Astrocyte of the cerebellum (primary cell): ENCODE data around the gene CD36.
"Not testable (repeated sequence)": the region's sequence is repeated elsewhere in the genome, so short reads cannot be mapped to it uniquely, and the experiment has no call there.

Source experiments
- DNase-seq: peaks from one replicate; pipeline ENCODE4 v3.0.0-alpha.2; 2011; ENCODE audit warnings: low read depth
- H3K4me3 ChIP-seq: 2 replicates; pipeline ENCODE4 v1.5.1; 2011; ENCODE audit warnings: mild to moderate bottlenecking, low read depth, low read length, moderate library complexity
- CTCF ChIP-seq: IDR thresholded peaks from 2 replicates; pipeline ENCODE4 v1.5.1; 2012; ENCODE audit warnings: low read length, low read depth, moderate library complexity, mild to moderate bottlenecking; ENCODE audit errors: missing control alignments
- in situ Hi-C: cut with HindIII; loops from 2 replicates; pipeline ENCODE4 v1.10.0; 2017; ENCODE audit warnings: low sequenced_read_pairs

CD36 gene

GRCh38 chr7:80662252-80662651 is 23.8 kb downstream of the CD36 start:
- in situ Hi-C loops, result no loop called here
- no peak overlapping the region for H3K4me3 ChIP-seq
- TF ChIP-seq CTCF, result no peak
- no peak for DNase-seq

GRCh38 chr7:80665526-80665925 is 27.1 kb downstream of the CD36 start:
- no peak for DNase-seq
- no peak overlapping the region for H3K4me3 ChIP-seq
- no peak for TF ChIP-seq CTCF
- in situ Hi-C loops, result no loop called here

GRCh38 chr7:80666376-80666775 is 27.9 kb downstream of the CD36 start:
- DNase-seq, result no peak
- H3K4me3 ChIP-seq, result no peak overlapping the region
- TF ChIP-seq CTCF, result no peak
- in situ Hi-C loops, result no loop called here

GRCh38 chr7:80669367-80669766 is 30.9 kb downstream of the CD36 start:
- H3K4me3 ChIP-seq, in situ Hi-C loops, DNase-seq: not testable (repeated sequence)

GRCh38 chr7:80671744-80672143 is 33.3 kb downstream of the CD36 start:
- H3K4me3 ChIP-seq, result no peak overlapping the region
- in situ Hi-C loops, result no loop called here
- no peak for DNase-seq
- TF ChIP-seq CTCF, result no peak

- no peak overlapping the region for H3K4me3 ChIP-seq
- DNase-seq, result no peak
- in situ Hi-C loops, result no loop called here
- no peak for TF ChIP-seq CTCF
Observed at GRCh38 chr7:80675090-80675489, 36.6 kb downstream of the CD36 start.

GRCh38 chr7:80676404-80676803 is 38.0 kb downstream of the CD36 start:
- no peak overlapping the region for H3K4me3 ChIP-seq
- in situ Hi-C loops, result no loop called here
- TF ChIP-seq CTCF, result no peak
- no peak for DNase-seq
